Measurements from ENCODE around the gene SIRT3.
"Not testable (repeated sequence)": the region's sequence is repeated elsewhere in the genome, so short reads cannot be mapped to it uniquely, and the experiment has no call there.

Gene SIRT3

GRCh38 chr11:200224-201003 is 35.7 kb downstream of the SIRT3 start:
- no peak for DNase-seq

- no peak for DNase-seq
Observed at GRCh38 chr11:199782-200181, 36.4 kb downstream of the SIRT3 start.

GRCh38 chr11:199004-199581 is 37.0 kb downstream of the SIRT3 start:
- no peak for DNase-seq

- DNase-seq, result no peak
Observed at GRCh38 chr11:198236-198806, 37.8 kb downstream of the SIRT3 start.

- DNase-seq, result no peak
Observed at GRCh38 chr11:197741-198235, 38.4 kb downstream of the SIRT3 start.

GRCh38 chr11:196786-197731 is 39.1 kb downstream of the SIRT3 start:
- no peak for DNase-seq

GRCh38 chr11:193481-193880 is 42.7 kb downstream of the SIRT3 start:
- DNase-seq, result not testable (repeated sequence)

- not testable (repeated sequence) for DNase-seq
Observed at GRCh38 chr11:192674-193128, 43.4 kb downstream of the SIRT3 start, which contains the start of gene SCGB1C1. TSS of gene SCGB1C1 (plus strand) at chr11:193078. CDS start at chr11:193100, 22 bp downstream.

- peak; percentile 40 for DNase-seq
Observed at GRCh38 chr11:191490-192478, 44.4 kb downstream of the SIRT3 start.

GRCh38 chr11:190546-190945 is 45.6 kb downstream of the SIRT3 start:
- not testable (repeated sequence) for DNase-seq

GRCh38 chr11:189843-190311 is 46.3 kb downstream of the SIRT3 start:
- peak; percentile 41 for DNase-seq

- DNase-seq, result not testable (repeated sequence)
Observed at GRCh38 chr11:189200-189783, 46.9 kb downstream of the SIRT3 start.

GRCh38 chr11:180242-180641 is 55.9 kb downstream of the SIRT3 start:
- DNase-seq, result not testable (repeated sequence)
